Epithelial cell of proximal tubule (primary cell): ENCODE results near the gene ABCC2. TPM values are rescaled to one million over a fixed set of nuclear protein-coding genes. Genes with fewer than 3 reads are reported as not detected.
"Not testable (repeated sequence)": the region's sequence is repeated elsewhere in the genome, so short reads cannot be mapped to it uniquely, and the experiment has no call there.

ENCODE experiments used
- DNase-seq: peaks from one replicate; pipeline ENCODE4 v3.0.0-alpha.2; 2011; ENCODE audit warnings: low read depth
- H3K4me3 ChIP-seq: 2 replicates; pipeline ENCODE4 v1.5.1; 2011; ENCODE audit warnings: low read depth, mild to moderate bottlenecking, low read length
- CTCF ChIP-seq: conservative IDR thresholded peaks from 2 replicates; pipeline ENCODE4 v1.5.1; 2012; ENCODE audit warnings: low read depth, mild to moderate bottlenecking, low read length
- total RNA-seq: library from RNA; depleted of rRNA; stranded (reverse); fragments of >200 nt; gene quantifications from 2 replicates; pipeline ENCODE4 v1.2.3, GENCODE V29; 2015

The ABCC2 gene
- total RNA-seq, 1 donor from 2014 or later = 0.17 TPM

DNA sequence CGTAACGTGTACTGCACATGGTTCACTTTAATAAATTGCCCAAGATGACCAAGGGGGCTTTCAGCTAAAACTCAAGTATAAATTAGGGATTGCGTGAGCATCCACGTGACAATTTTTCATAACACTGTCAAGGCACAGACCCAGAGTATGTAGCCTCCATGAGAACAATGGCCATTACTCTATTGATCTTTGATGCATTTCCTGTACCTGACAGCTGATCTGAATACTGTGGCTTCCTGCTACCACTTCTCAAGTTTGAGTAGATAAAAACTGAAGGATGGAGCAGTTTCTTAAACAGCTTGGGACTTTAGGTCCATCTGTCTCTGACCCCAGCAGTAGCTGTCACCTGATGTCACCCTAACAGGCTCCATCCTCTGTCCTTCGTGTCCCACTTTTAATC is 98.9 kb downstream of the ABCC2 start:
- H3K4me3 ChIP-seq = no peak overlapping the region
- DNase-seq = no peak
- TF ChIP-seq CTCF = no peak

- no peak overlapping the region for H3K4me3 ChIP-seq
- DNase-seq = no peak
- TF ChIP-seq CTCF = no peak
These were observed 101.1 kb downstream of the ABCC2 start for GRCh38 chr10:99883523-99883922.

DNA sequence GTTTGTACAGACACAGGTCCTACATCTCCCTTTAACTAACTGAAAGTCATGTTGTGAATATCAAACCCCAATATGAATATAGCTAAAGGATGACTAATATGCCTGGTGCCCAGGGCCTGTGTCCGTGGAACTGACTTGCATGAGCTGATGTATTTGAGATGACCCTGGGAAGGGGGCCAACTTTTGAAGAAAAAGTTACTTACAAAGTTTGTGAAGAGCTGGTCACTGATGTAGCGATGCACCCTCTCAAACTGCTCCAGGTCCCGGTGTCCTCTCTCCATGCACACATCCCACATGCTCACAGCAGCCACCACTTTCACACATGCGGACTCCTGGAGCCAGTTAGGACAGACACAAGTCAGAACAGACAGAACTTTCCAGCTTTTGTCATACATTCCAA is 106.2 kb downstream of the ABCC2 start:
- no peak for DNase-seq
- TF ChIP-seq CTCF = no peak

DNA sequence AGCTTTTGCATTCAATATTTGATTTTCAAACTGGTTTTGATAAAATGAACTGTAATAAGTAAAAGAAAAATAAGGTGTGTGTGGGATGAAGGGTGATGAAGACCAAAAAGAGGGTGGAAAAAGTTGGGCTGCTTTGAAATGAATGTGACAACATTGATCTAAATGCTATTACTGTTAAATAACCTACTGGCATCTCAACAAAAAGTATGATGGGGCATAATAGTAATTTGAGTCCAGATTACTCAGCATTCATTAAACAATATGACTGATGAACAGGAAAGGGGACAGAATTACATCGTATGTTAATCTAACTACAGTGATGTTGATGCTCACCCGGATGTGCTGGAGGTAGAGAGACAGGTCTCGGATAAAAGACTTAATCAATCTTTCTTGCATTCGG is 112.2 kb downstream of the ABCC2 start:
- no peak for DNase-seq
- no peak for TF ChIP-seq CTCF
- H3K4me3 ChIP-seq = no peak overlapping the region

More for the DNA sequence above, 106.2 kb downstream of the ABCC2 start:
- H3K4me3 ChIP-seq = no peak overlapping the region

- not testable (repeated sequence) for DNase-seq, H3K4me3 ChIP-seq
These were observed 112.6 kb downstream of the ABCC2 start for GRCh38 chr10:99895066-99895465.

DNA sequence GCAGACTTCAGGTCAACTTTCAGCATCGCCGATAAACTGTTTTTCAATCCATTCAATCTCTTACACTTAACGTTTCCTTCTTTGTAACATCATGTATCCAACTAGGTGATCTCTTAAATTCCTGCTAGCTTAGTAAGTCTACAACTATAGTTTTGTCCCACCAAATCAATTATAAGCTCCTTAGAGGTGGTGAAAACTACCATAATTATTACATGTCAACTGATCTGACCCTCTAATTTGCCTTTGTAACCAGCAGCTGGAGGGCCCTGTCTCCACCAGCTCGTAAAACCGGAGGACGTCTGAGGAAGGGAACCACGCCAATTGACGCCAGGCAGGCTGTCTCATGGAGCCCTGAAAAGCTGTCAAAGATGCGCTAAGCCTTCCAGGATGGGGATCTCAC is 113.4 kb downstream of the ABCC2 start:
- no peak overlapping the region for H3K4me3 ChIP-seq
- TF ChIP-seq CTCF = no peak
- DNase-seq = no peak

Other genes starting within 250 kb of the ABCC2 start
- not detected in 2 replicates for gene NKX2-3, start 249.7 kb upstream of the ABCC2 start, total RNA-seq
- 3.1 and 8.3 TPM in 2 replicates for gene SLC25A28, start 162.2 kb upstream of the ABCC2 start, total RNA-seq
- gene ENTPD7, start 123.1 kb upstream of the ABCC2 start, total RNA-seq = 20.3 and 25.5 TPM in 2 replicates
- gene COX15, start 50.5 kb upstream of the ABCC2 start, total RNA-seq = 26.8 and 31.2 TPM in 2 replicates
- gene CUTC, start 50.4 kb upstream of the ABCC2 start, total RNA-seq = 13.7 and 18.8 TPM in 2 replicates
- 17.2 and 20.5 TPM in 2 replicates for gene DNMBP, start 227.3 kb downstream of the ABCC2 start, total RNA-seq